ENCODE measurements around the gene SIL1. TPM values are rescaled to one million over a fixed set of nuclear protein-coding genes. Genes with fewer than 3 reads are reported as not detected.

SIL1 gene
- polyA plus RNA-seq, 4 donors: 47.9 to 58.9 (median 52.1) TPM

DNA sequence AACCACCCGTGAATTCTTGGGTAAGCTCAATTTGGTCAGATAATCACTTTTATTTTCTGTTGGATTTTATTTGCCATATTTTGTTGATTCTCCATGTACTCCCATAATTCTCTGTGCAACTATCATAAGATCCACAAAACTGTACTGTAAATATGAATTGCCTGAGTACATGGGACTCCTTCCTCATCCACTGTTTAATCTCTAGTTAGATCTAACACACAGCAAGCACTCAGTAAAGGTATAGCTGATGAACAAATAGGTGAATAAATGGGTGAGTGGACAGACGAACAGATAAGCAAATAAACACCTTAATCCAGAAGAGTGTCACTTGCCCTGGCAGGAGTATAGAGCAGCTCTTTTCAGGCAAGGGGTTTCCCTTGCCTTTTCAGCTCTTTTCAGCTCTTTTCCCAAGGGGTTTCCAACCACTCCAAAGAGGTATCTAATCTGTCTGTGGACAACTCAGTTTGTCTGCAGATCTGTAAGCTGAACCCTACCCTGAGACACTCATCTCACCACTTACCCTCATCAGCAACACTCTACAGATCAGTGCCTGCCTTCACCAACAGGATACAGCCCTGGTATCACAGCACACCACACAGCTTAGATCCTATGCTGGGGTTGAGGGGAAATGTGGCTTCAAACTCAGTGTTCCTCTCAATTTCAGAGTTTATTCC, 51.2 kb downstream of the SIL1 start:
- no peak for DNase-seq (ENCODE audit: low read depth in 4 of 4, low spot score in 3 of 4)

DNA sequence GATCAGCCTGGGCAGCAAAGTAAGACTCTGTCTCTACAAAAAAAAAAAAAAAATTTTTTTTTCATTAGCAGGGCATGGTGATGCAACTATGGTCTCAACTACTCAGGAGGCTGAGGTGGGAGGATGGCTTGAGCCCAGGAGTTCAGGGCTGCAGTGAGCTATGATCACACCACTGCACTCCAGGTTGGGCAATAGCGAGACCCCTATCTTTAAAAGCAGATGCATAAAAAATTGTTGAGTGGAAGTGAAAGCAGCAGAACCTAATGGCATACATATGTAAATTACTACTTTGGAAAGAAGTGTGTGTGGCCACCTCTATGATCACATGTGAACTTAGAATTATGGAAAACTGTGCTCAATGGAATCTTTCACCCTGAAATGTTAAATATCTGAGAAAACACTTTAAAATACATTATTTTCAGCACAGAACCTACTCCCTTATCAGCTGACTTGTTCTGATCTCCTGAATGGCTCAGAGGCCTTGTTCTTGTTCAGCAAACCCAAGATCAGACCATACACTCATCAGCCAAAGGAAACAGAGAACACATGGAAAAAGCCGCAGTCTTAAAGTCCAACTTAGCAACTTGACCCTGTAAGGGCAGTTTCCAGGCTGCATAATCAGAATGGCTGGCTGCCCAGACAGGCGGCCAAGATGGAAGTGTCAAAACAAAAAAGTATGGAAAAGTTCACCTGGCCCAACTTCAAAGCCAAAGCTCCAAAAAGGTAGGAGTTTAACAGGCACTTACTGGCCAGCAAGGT, 56.5 kb downstream of the SIL1 start:
- DNase-seq (ENCODE audit: low read depth in 4 of 4, low spot score in 3 of 4): no peak

GRCh38 chr5:139140591-139141071, 57.5 kb downstream of the SIL1 start:
- no peak for DNase-seq (ENCODE audit: low read depth in 4 of 4, low spot score in 3 of 4)

GRCh38 chr5:139138809-139139208, 59.4 kb downstream of the SIL1 start:
- DNase-seq (ENCODE audit: low read depth in 4 of 4, low spot score in 3 of 4): no peak

DNA sequence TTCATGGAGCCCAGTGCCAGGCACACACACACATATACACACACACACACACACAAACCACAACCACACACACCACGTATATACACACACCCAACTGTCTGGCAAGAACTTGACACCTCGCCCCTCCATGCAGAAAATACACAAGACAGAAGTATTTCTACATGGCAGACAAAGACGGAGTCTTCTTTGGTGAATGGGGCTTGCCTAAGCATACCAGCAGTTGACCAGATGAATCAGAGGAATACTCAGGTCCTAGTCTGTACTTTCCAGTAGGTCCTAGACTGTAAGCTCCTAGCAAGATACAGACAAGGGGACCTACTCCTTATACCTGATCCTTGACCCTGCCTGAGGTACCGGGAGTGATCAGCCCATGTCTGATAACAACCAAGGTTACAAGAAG, 60.1 kb downstream of the SIL1 start:
- no peak for DNase-seq (ENCODE audit: low read depth in 4 of 4, low spot score in 3 of 4)

DNA sequence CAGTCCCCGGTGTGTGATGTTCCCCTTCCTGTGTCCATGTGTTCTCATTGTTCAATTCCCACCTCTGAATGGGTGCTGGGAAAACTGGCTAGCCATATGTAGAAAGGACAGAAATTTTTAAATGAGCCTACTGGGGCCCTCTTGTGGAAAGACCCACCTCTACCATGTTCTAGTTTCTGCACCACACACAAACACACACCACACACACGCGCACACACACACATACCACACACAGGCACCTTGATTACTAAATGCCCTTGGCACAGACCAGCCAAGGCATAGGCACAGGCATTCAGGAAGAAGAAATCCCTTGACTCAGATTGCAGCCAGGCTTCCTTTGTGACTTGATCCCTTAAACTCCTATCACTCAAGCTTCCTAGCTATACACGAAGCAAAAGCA, 60.5 kb downstream of the SIL1 start:
- DNase-seq (ENCODE audit: low read depth in 4 of 4, low spot score in 3 of 4): no peak

GRCh38 chr5:139134906-139135305, 63.3 kb downstream of the SIL1 start:
- no peak for DNase-seq (ENCODE audit: low read depth in 4 of 4, low spot score in 3 of 4)

DNA sequence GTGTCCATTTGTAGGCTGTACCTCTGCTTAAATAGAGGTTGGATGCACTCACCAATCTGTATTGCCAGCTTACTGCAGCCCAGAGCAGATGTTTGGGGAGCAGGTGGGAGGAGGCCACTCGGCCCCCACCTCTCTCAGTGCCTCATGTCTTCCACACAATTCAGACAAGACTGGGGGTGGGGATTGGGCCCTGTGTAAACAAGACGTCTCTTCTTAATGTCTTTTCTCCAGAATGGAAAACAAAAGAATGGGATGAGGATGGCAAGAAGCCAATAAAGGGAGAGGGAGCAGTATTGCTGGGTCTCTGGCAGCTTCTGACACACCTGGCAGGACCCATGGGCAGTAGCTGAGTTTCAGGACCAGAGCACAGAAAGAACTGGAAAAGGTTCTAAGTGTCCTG, 64.9 kb downstream of the SIL1 start:
- no peak for DNase-seq (ENCODE audit: low read depth in 4 of 4, low spot score in 3 of 4)

- DNase-seq (ENCODE audit: low read depth in 4 of 4, low spot score in 3 of 4): no peak
Measured at GRCh38 chr5:139132515-139132914, 65.7 kb downstream of the SIL1 start.

GRCh38 chr5:139131921-139132432, 66.2 kb downstream of the SIL1 start:
- DNase-seq (ENCODE audit: low read depth in 4 of 4, low spot score in 3 of 4): no peak

GRCh38 chr5:139131465-139131864, 66.7 kb downstream of the SIL1 start:
- no peak for DNase-seq (ENCODE audit: low read depth in 4 of 4, low spot score in 3 of 4)

GRCh38 chr5:139131062-139131461, 67.1 kb downstream of the SIL1 start:
- DNase-seq (ENCODE audit: low read depth in 4 of 4, low spot score in 3 of 4): no peak

DNA sequence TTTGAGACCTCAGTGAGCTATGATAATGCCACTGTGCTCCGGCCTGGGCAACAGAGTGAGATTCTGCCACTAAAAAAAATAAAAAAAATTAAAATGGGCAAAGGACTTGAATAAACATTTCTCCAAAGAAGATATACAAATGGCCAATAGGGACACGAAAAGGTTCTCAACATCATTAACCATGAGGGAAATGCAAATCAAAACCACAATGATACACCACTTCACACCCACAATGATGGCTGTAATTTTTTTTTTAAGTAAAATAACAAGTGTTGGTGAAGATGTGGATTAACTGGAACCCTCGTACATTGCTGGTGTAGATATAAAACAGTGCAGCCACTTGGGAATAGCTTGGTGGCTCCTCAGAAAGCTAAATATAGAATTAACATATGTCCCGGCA, 68.0 kb downstream of the SIL1 start:
- no peak for DNase-seq (ENCODE audit: low read depth in 4 of 4, low spot score in 3 of 4)

DNA sequence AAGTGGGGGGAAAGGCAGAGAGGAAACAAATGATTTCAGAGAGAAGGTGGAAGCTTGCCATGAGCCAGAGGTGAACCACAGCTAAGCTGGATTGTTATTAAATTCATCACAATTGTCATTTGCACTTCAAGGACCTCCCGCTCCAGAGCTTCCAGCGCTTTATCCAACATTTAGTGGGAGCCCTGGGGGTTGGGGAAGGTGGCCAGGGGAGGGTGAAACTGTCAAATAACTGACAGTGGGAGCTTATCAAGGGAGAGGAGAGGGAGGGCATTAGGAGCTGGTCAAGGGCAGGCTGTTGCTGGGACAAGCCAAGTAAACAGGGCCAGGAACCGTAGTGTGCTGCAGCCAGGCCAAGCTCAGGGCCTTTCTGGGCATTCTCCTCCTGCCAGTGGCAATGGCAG, 71.5 kb downstream of the SIL1 start:
- no peak for DNase-seq (ENCODE audit: low read depth in 4 of 4, low spot score in 3 of 4)

DNA sequence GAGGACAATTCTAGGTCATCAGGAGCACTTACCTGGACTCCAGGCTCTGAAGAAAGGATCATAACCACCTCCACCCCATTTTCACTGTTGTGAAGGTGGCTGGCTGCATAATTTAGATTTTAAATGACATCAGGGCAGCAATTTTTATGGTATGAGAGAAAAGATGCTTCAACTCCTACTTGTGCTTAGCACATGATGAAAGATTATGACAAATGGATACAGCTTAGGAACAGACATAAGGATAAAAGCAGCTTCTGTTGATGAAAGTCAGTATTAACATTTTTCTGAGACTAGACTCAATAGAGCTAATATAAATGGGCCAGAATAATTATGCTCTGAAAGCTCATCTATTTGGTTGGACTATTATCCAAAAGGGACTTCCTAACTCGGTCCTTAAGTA, 72.2 kb downstream of the SIL1 start:
- no peak for DNase-seq (ENCODE audit: low read depth in 4 of 4, low spot score in 3 of 4)

GRCh38 chr5:139124774-139125520, 73.2 kb downstream of the SIL1 start:
- DNase-seq (ENCODE audit: low read depth in 4 of 4, low spot score in 3 of 4): no peak

DNA sequence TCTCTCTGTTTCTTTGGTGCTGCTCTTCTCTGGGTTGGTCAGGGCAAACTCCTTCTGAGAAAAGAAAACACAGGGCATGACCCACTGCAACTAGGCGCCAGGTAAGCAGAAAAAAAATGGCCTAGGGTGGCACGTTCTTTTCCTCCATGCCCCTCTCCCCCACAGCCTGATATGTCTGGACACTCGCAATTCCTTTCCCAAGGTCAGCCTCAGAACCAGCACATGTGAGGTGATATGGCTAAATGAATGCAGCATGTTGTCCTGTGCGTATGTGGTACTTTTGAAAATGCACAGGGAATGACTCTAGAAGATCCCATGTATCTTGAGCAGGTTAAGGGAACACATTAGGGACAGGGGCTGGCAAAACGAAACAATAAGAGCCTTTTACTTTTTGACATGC, 77.0 kb downstream of the SIL1 start:
- no peak for DNase-seq (ENCODE audit: low read depth in 4 of 4, low spot score in 3 of 4)

DNA sequence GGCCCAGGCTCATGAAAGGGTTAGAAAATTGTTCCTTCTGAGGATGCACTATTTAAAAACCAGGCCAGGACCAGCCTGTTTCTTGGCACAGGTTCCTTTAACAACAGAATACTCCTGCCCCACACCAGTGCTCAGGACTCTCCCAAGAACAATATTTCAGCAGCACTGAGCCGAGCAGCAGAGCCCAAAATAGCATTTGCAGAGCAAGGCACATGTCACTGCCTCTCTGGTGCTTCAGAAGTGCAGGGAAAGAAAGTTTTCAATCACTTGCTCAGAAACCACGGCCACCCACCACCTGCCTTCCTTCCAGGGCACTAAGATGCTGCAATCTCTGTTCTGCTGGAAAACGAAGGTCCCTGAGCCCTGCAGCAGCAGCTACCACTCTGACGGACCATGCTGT, 77.6 kb downstream of the SIL1 start:
- no peak for DNase-seq (ENCODE audit: low read depth in 4 of 4, low spot score in 3 of 4)

GRCh38 chr5:139118804-139119203, 79.4 kb downstream of the SIL1 start:
- DNase-seq (ENCODE audit: low read depth in 4 of 4, low spot score in 3 of 4): no peak

- DNase-seq (ENCODE audit: low read depth in 4 of 4, low spot score in 3 of 4): no peak
Measured at GRCh38 chr5:139117342-139117884, 80.8 kb downstream of the SIL1 start.

DNA sequence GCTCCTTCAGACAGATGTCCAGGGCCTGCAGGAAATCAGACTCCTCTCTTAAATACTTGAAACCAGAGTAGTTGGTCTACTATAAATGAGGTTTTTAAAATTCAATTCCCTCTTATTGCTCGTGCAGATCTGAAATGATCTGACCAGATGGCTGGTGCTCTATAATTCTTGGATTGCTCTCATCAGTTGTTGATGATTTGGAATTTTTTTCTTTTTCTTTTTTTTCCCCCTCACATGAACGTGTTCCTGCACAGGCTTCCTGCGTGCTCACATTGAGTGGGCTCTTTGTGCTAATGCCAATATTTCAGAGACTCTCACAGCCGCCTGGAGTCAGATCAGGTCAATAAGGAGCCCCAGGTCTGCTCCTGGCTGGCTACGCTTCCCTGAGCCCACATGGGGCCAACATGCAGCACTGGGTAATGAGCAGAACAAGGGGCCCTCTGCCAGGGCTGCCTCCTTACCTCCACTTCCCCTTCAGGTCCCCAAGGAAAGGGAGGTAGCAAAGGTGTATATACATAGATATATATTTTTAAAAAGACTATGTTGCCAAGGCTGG, 82.0 kb downstream of the SIL1 start:
- DNase-seq (ENCODE audit: low read depth in 4 of 4, low spot score in 3 of 4): no peak
